ENCODE data around the gene SH3PXD2A.

The SH3PXD2A gene

GRCh38 chr10:103812432-103812831 lies 42.9 kb downstream of the SH3PXD2A start:
- no peak overlapping the region for H3K4me3 ChIP-seq (ENCODE audit: low read depth, low read length)
- no peak for DNase-seq (ENCODE audit: low read depth)
- TF ChIP-seq CTCF (IDR thresholded peaks at IDR 0.05; ENCODE audit: low read depth, low read length, missing control alignments): no peak
- in situ Hi-C loops (cut with HindIII; ENCODE audit: low sequenced_read_pairs): no loop called here

- H3K4me3 ChIP-seq (ENCODE audit: low read depth, low read length): no peak overlapping the region
- in situ Hi-C loops (cut with HindIII; ENCODE audit: low sequenced_read_pairs): no loop called here
- DNase-seq (ENCODE audit: low read depth): no peak
- no peak for TF ChIP-seq CTCF (IDR thresholded peaks at IDR 0.05; ENCODE audit: low read depth, low read length, missing control alignments)
Measured at GRCh38 chr10:103812004-103812403, 43.4 kb downstream of the SH3PXD2A start.

GRCh38 chr10:103811463-103811862 lies 43.9 kb downstream of the SH3PXD2A start:
- no peak overlapping the region for H3K4me3 ChIP-seq (ENCODE audit: low read depth, low read length)
- no peak for DNase-seq (ENCODE audit: low read depth)
- in situ Hi-C loops (cut with HindIII; ENCODE audit: low sequenced_read_pairs): no loop called here
- no peak for TF ChIP-seq CTCF (IDR thresholded peaks at IDR 0.05; ENCODE audit: low read depth, low read length, missing control alignments)

GRCh38 chr10:103808780-103809179 lies 46.6 kb downstream of the SH3PXD2A start:
- TF ChIP-seq CTCF (IDR thresholded peaks at IDR 0.05; ENCODE audit: low read depth, low read length, missing control alignments): no peak
- no peak overlapping the region for H3K4me3 ChIP-seq (ENCODE audit: low read depth, low read length)
- in situ Hi-C loops (cut with HindIII; ENCODE audit: low sequenced_read_pairs): no loop called here
- no peak for DNase-seq (ENCODE audit: low read depth)

GRCh38 chr10:103807996-103808395 lies 47.4 kb downstream of the SH3PXD2A start:
- no peak overlapping the region for H3K4me3 ChIP-seq (ENCODE audit: low read depth, low read length)
- no peak for TF ChIP-seq CTCF (IDR thresholded peaks at IDR 0.05; ENCODE audit: low read depth, low read length, missing control alignments)
- in situ Hi-C loops (cut with HindIII; ENCODE audit: low sequenced_read_pairs): no loop called here
- DNase-seq (ENCODE audit: low read depth): no peak

- TF ChIP-seq CTCF (IDR thresholded peaks at IDR 0.05; ENCODE audit: low read depth, low read length, missing control alignments): no peak
- no peak for DNase-seq (ENCODE audit: low read depth)
- in situ Hi-C loops (cut with HindIII; ENCODE audit: low sequenced_read_pairs): no loop called here
- no peak overlapping the region for H3K4me3 ChIP-seq (ENCODE audit: low read depth, low read length)
Measured at GRCh38 chr10:103806395-103807187, 48.8 kb downstream of the SH3PXD2A start.

Data from astrocyte of the cerebellum (primary cell).